K562 (cell line): ENCODE measurements around the gene MAGT1. TPM values are rescaled to one million over a fixed set of nuclear protein-coding genes. Genes with fewer than 3 reads are reported as not detected.

Experiments
- BHLHE40 ChIP-seq: IDR thresholded peaks from 2 replicates; pipeline ENCODE4 v1.6.1; 2011; ENCODE audit warnings: low read length, improper control_type of control experiment
- CBFB ChIP-seq: sonication (generic); formaldehyde crosslinking; IDR thresholded peaks from 2 replicates; pipeline ENCODE4 v1.4.0; 2020; ENCODE audit warnings: mild to moderate bottlenecking, missing genetic modification reagents
- CHAMP1 ChIP-seq: fragments of 450-650 bp; IDR thresholded peaks from 2 replicates; pipeline ENCODE4 v1.6.1; 2016; ENCODE audit warnings: mild to moderate bottlenecking
- EGR1 ChIP-seq: fragments of 450-650 bp; conservative IDR thresholded peaks from 2 replicates; pipeline ENCODE4 v1.6.1; 2017; ENCODE audit warnings: mild to moderate bottlenecking
- EWSR1 ChIP-seq: fragments of 450-650 bp; IDR thresholded peaks from 2 replicates; pipeline ENCODE4 v1.6.1; 2018; ENCODE audit warnings: borderline replicate concordance, mild to moderate bottlenecking, low read depth, moderate library complexity; ENCODE audit not compliant: partially characterized antibody
- HCFC1 ChIP-seq: IDR thresholded peaks from 2 replicates; pipeline ENCODE4 v1.6.1; 2012; ENCODE audit warnings: low read depth, low read length, improper control_type of control experiment
- JUND ChIP-seq, 2 experiments: IDR thresholded peaks; 2 replicates in 1 of 2; 3 replicates in 1 of 2; pipeline ENCODE4 v1.6.1; 2011; ENCODE audit warnings: borderline replicate concordance in 2 of 2, low read depth in 2 of 2, low read length in 2 of 2, improper control_type of control experiment in 1 of 2, missing biosample characterization in 1 of 2, missing genetic modification characterization in 1 of 2, missing genetic modification reagents in 1 of 2
- KDM4B ChIP-seq, 2 experiments: fragments of 450-650 bp in 1 of 2; sonication (generic) in 1 of 2; IDR thresholded peaks; 2 replicates each; pipeline ENCODE4 v1.6.1; 2016 to 2017; ENCODE audit warnings: borderline replicate concordance in 2 of 2, antibody characterized with exemption in 1 of 2, low read depth in 1 of 2, mild to moderate bottlenecking in 1 of 2
- MLLT1 ChIP-seq, 2 experiments: fragments of 450-650 bp; IDR thresholded peaks; 2 replicates each; pipeline ENCODE4 v1.6.1; 2016
- MTA1 ChIP-seq: fragments of 450-650 bp; IDR thresholded peaks from 2 replicates; pipeline ENCODE4 v1.6.1; 2017; ENCODE audit warnings: borderline replicate concordance
- MYC ChIP-seq, 2 experiments: fragments of 250-450 bp in 1 of 2; sonication (Bioruptor Pico) in 1 of 2; IDR thresholded peaks; 2 replicates each; pipeline versions ENCODE4 v1.5.1 to v1.6.1; 2012 to 2021; ENCODE audit warnings: low read depth in 2 of 2, borderline replicate concordance in 1 of 2, improper control_type of control experiment in 1 of 2, low read length in 1 of 2, mild to moderate bottlenecking in 1 of 2, moderate library complexity in 1 of 2
- NRF1 ChIP-seq, 2 experiments: fragments of 450-650 bp; IDR thresholded peaks in 1 of 2; conservative IDR thresholded peaks in 1 of 2; 2 replicates each; pipeline ENCODE4 v1.6.1; 2014; ENCODE audit warnings: mild to moderate bottlenecking in 2 of 2
- NUFIP1 ChIP-seq: fragments of 450-650 bp; IDR thresholded peaks from 2 replicates; pipeline ENCODE4 v1.6.1; 2018; ENCODE audit not compliant: partially characterized antibody
- PHF8 ChIP-seq: fragments of 200-600 bp; sonication (generic); IDR thresholded peaks from 2 replicates; pipeline ENCODE4 v1.6.1; 2012; ENCODE audit warnings: mixed run types, mild to moderate bottlenecking, inconsistent platforms, low read length, moderate library complexity, borderline replicate concordance
- POLR3A ChIP-seq: IDR thresholded peaks from 2 replicates; pipeline ENCODE4 v1.6.1; 2011; ENCODE audit warnings: borderline replicate concordance, mild to moderate bottlenecking, moderate library complexity; ENCODE audit not compliant: insufficient read length, insufficient read depth; ENCODE audit errors: extremely low read depth
- PRPF4 ChIP-seq: fragments of 200-400 bp; formaldehyde crosslinking; IDR thresholded peaks from one replicate; pipeline ENCODE4 v1.6.1; 2017; ENCODE audit warnings: low read length, low read depth, mild to moderate bottlenecking; ENCODE audit not compliant: insufficient read depth, poor library complexity, severe bottlenecking
- SOX6 ChIP-seq: fragments of 450-650 bp; IDR thresholded peaks from 2 replicates; pipeline ENCODE4 v1.6.1; 2014; ENCODE audit warnings: mild to moderate bottlenecking
- TBL1XR1 ChIP-seq, 2 experiments: IDR thresholded peaks; 2 replicates each; pipeline ENCODE4 v1.6.1; 2012; ENCODE audit warnings: improper control_type of control experiment in 2 of 2, low read length in 2 of 2, mild to moderate bottlenecking in 1 of 2
- ZNF696 ChIP-seq: fragments of 250-450 bp; sonication (Bioruptor Pico); conservative IDR thresholded peaks from 2 replicates; pipeline ENCODE4 v1.4.0; 2020; ENCODE audit warnings: mild to moderate bottlenecking, moderate library complexity
- polyA plus RNA-seq, 8 experiments: library from polyadenylated mRNA; depleted of rRNA in 4 of 8; stranded (reverse) in 5 of 8; unstranded in 3 of 8; fragments of >200 nt; fragmentation: Nextera tagmentation in 2 of 8; fragmentation: Illumina TruSeq in 1 of 8; extraction: Ambion mirVana in 2 of 8; extraction: Trizol in 1 of 8; gene quantifications; 2 replicates each; pipeline versions ENCODE4 v1.2.1 to v1.2.3, GENCODE V29; 2011 to 2014; ENCODE audit warnings: inconsistent platforms in 1 of 8, missing spikeins in 1 of 8
- total RNA-seq, 7 experiments: library from RNA; depleted of rRNA in 6 of 7; stranded (reverse); fragments of >200 nt in 6 of 7; fragmentation: Illumina TruSeq in 2 of 7; extraction: Trizol in 2 of 7; gene quantifications; 2 replicates each; pipeline versions ENCODE4 v1.2.1 to v1.2.3, GENCODE V29; 2011 to 2021; ENCODE audit warnings: low replicate concordance in 1 of 7
- TF ChIP-seq, protein P1 (sequence below), 3 experiments: IDR thresholded peaks in 2 of 3; conservative IDR thresholded peaks in 1 of 3; 2 replicates each; pipeline ENCODE4 v1.5.1; 2011 to 2012; ENCODE audit warnings: low read length in 3 of 3, mild to moderate bottlenecking in 3 of 3, control low read depth in 2 of 3, improper control_type of control experiment in 1 of 3, inconsistent platforms in 1 of 3, low read depth in 1 of 3, mixed read lengths in 1 of 3, moderate library complexity in 1 of 3; ENCODE audit not compliant: insufficient read depth in 2 of 3

The MAGT1 gene
- total and polyA plus RNA-seq, 9 of the 15 experiments (the other 6 are each of a cell fraction or from before 2014, with no cell fraction given): 15.5 to 46.2 (median 28.8) TPM

DNA sequence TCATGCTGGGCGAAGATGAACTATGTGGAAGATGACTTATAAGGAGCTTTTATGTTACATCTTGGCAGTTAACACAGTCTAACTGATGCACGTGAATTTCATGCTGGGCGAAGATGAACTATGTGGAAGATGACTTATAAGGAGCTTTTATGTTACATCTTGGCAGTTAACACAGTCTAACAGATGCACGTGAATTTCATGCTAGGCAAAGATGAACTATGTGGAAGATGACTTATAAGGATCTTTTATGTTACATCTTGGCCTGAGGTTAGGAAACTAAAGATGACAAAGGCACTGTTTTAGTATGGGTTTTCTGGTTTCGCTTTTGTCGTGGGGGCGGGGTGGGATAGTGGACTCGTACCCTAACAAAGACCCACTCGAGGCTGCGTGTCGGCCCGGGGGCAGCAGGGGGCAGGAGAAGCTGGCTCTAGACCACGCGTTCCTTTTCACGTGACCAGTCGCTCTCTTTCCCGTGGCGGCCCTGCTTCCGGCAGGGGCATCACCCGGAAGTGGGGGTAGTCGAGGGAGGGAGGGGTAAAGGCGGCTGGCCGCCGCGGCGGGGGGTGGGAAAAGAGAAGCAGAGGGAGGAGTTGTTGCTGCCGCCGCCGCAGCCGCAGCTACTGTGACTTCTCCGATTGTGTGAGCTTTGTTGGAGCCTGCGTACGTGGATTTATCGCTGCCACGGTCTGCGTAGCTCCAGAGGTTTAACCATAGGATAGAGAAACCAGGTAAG lies 15.0 kb upstream of the MAGT1 start, which contains the start of gene ATP7A (continued):
- 0 out of 4 replicates have a peak, but pooled peaks of 1 of the 2 experiments have one; percentile 16 for TF ChIP-seq MLLT1 (IDR thresholded peaks at IDR 0.05)
- 0 out of 2 replicates have a peak, but pooled peaks have one; percentile 19 for TF ChIP-seq MTA1
- peak; percentile 27; the same call in 1 of the 2 replicates for TF ChIP-seq EGR1
- TF ChIP-seq NRF1 (conservative IDR thresholded peaks at IDR 0.05 in 1 of 2, IDR thresholded peaks at IDR 0.05 in 1 of 2): peak; percentile 55 to 56
- no peak for TF ChIP-seq PRPF4
- TF ChIP-seq SOX6: peak; percentile 30; the same call in 1 of the 2 replicates
- TF ChIP-seq KDM4B (IDR thresholded peaks at IDR 0.05; ENCODE audit: borderline replicate concordance in 2 of 2, low read depth in 1 of 2): peak in 1 of 2 experiments; percentile 80; a peak in 1 of 4 replicates
- peak; percentile 44; the same call in 1 of the 2 replicates for TF ChIP-seq PHF8
- TF ChIP-seq MYC (IDR thresholded peaks at IDR 0.05; ENCODE audit: low read depth, low read length): peak; percentile 80
- no peak for TF ChIP-seq MYC (CRISPR knock-in tag; IDR thresholded peaks at IDR 0.05; ENCODE audit: borderline replicate concordance, low read depth)
- no peak for TF ChIP-seq NUFIP1
- 0 out of 2 replicates have a peak, but pooled peaks have one; percentile 31 for TF ChIP-seq JUND (IDR thresholded peaks at IDR 0.05; ENCODE audit: borderline replicate concordance, low read depth, low read length)
- TF ChIP-seq JUND (tag; IDR thresholded peaks at IDR 0.05; ENCODE audit: borderline replicate concordance, low read depth, low read length): no peak
- no peak for TF ChIP-seq POLR3A
- no peak for TF ChIP-seq ZNF696
- peak; percentile 55; the same call in 1 of the 2 replicates for TF ChIP-seq HCFC1
- TF ChIP-seq EWSR1: no peak
- TF ChIP-seq BHLHE40: peak; percentile 97
- TF ChIP-seq CBFB: no peak
- TF ChIP-seq TBL1XR1 (IDR thresholded peaks at IDR 0.05; ENCODE audit: low read length in 2 of 2): peak; percentile 61 to 64; a peak in 2 of 4 replicates
- 0 out of 2 replicates have a peak, but pooled peaks have one; percentile 24 for TF ChIP-seq CHAMP1
- TF ChIP-seq, protein P1, sequence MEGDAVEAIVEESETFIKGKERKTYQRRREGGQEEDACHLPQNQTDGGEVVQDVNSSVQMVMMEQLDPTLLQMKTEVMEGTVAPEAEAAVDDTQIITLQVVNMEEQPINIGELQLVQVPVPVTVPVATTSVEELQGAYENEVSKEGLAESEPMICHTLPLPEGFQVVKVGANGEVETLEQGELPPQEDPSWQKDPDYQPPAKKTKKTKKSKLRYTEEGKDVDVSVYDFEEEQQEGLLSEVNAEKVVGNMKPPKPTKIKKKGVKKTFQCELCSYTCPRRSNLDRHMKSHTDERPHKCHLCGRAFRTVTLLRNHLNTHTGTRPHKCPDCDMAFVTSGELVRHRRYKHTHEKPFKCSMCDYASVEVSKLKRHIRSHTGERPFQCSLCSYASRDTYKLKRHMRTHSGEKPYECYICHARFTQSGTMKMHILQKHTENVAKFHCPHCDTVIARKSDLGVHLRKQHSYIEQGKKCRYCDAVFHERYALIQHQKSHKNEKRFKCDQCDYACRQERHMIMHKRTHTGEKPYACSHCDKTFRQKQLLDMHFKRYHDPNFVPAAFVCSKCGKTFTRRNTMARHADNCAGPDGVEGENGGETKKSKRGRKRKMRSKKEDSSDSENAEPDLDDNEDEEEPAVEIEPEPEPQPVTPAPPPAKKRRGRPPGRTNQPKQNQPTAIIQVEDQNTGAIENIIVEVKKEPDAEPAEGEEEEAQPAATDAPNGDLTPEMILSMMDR (IDR thresholded peaks at IDR 0.05 in 2 of 3, conservative IDR thresholded peaks at IDR 0.05 in 1 of 3; ENCODE audit: insufficient read depth in 2 of 3, low read depth in 1 of 3, low read length in 3 of 3): peak; percentile 64 to 69 (median 65)
